DND-41 (cell line): ENCODE data around the gene PTPRR.

Experiments
- ATAC-seq: fragments of 200-7000 bp; cut with Tn5 transposase; 3 replicates; pipeline ENCODE4 v1.9.1; 2021; ENCODE audit warnings: low read depth; ENCODE audit not compliant: insufficient read depth
- DNase-seq: peaks from one replicate; pipeline ENCODE4 v3.0.0-alpha.2; 2020
- H2AFZ ChIP-seq: 2 replicates; pipeline ENCODE4 v1.6.0; 2012; ENCODE audit warnings: low read depth, low read length
- H3K27ac ChIP-seq: 2 replicates; pipeline ENCODE4 v1.5.1; 2012; ENCODE audit warnings: low read length, inconsistent platforms
- H3K27me3 ChIP-seq: fragments of 200-600 bp; sonication (generic); 2 replicates; pipeline ENCODE4 v1.6.0; 2012; ENCODE audit warnings: low read length, mild to moderate bottlenecking, inconsistent platforms; ENCODE audit not compliant: insufficient read depth, poor library complexity
- H3K36me3 ChIP-seq: 2 replicates; pipeline ENCODE4 v1.5.1; 2012; ENCODE audit warnings: low read length, inconsistent platforms; ENCODE audit not compliant: insufficient read depth
- H3K4me1 ChIP-seq: 2 replicates; pipeline ENCODE4 v1.5.1; 2012; ENCODE audit warnings: mild to moderate bottlenecking, low read length; ENCODE audit not compliant: insufficient read depth
- H3K4me2 ChIP-seq: 2 replicates; pipeline ENCODE4 v1.6.0; 2012; ENCODE audit warnings: mild to moderate bottlenecking, moderate library complexity, low read length, inconsistent platforms; ENCODE audit not compliant: insufficient read depth
- H3K4me3 ChIP-seq, 2 experiments: fragments of 200-600 bp in 1 of 2; shearing (Covaris generic) in 1 of 2; 2 replicates each; pipeline ENCODE4 v1.5.1; 2012 to 2016; ENCODE audit warnings: inconsistent platforms in 2 of 2, low read length in 2 of 2, mild to moderate bottlenecking in 2 of 2, low read depth in 1 of 2, moderate library complexity in 1 of 2
- H3K79me2 ChIP-seq: 2 replicates; pipeline ENCODE4 v1.6.0; 2012; ENCODE audit warnings: low read length, inconsistent platforms; ENCODE audit not compliant: insufficient read depth
- H3K9ac ChIP-seq: 2 replicates; pipeline ENCODE4 v1.6.0; 2012; ENCODE audit warnings: low read depth, mild to moderate bottlenecking, inconsistent platforms, low read length, moderate library complexity
- H3K9me3 ChIP-seq: 2 replicates; pipeline ENCODE4 v1.5.1; 2012; ENCODE audit warnings: low read length, moderate library complexity, mild to moderate bottlenecking, inconsistent platforms; ENCODE audit not compliant: insufficient read depth, severe bottlenecking
- H4K20me1 ChIP-seq: 2 replicates; pipeline ENCODE4 v1.6.0; 2012; ENCODE audit warnings: low read length; ENCODE audit not compliant: insufficient read depth
- CTCF ChIP-seq: IDR thresholded peaks from 2 replicates; pipeline ENCODE4 v1.5.1; 2012; ENCODE audit warnings: borderline replicate concordance, low read length, moderate library complexity, mild to moderate bottlenecking; ENCODE audit not compliant: poor library complexity, severe bottlenecking; ENCODE audit errors: extremely low read depth
- EZH2 ChIP-seq: IDR thresholded peaks from 3 replicates; pipeline ENCODE4 v1.6.1; 2012; ENCODE audit warnings: borderline replicate concordance, low read depth, mild to moderate bottlenecking, moderate library complexity, low read length, inconsistent platforms; ENCODE audit not compliant: severe bottlenecking

Gene PTPRR

GRCh38 chr12:70759161-70759918 is 161.2 kb downstream of the PTPRR start:
- Histone ChIP-seq H3K36me3 (no peaks in the 10 kb centered on the region), H3K4me2 (no peak overlapping the region), H3K9me3 (no peaks in the 10 kb centered on the region), H3K4me3 (no peak overlapping the region), H3K9ac (no peak overlapping the region), H3K4me1 (no peaks in the 10 kb centered on the region), H4K20me1 (no peaks in the 10 kb centered on the region), H3K27me3 (no peaks in the 10 kb centered on the region), H3K27ac (no peak overlapping the region), H3K79me2 (no peaks in the 10 kb centered on the region), H2AFZ (no peak overlapping the region)
- ATAC-seq: no peak
- no peak for DNase-seq
- TF ChIP-seq EZH2 (no peak), CTCF (no peak)

- H3K27ac ChIP-seq: no peak overlapping the region
- no peak for ATAC-seq
Observed at GRCh38 chr12:70758494-70758845, 162.1 kb downstream of the PTPRR start.

DNA sequence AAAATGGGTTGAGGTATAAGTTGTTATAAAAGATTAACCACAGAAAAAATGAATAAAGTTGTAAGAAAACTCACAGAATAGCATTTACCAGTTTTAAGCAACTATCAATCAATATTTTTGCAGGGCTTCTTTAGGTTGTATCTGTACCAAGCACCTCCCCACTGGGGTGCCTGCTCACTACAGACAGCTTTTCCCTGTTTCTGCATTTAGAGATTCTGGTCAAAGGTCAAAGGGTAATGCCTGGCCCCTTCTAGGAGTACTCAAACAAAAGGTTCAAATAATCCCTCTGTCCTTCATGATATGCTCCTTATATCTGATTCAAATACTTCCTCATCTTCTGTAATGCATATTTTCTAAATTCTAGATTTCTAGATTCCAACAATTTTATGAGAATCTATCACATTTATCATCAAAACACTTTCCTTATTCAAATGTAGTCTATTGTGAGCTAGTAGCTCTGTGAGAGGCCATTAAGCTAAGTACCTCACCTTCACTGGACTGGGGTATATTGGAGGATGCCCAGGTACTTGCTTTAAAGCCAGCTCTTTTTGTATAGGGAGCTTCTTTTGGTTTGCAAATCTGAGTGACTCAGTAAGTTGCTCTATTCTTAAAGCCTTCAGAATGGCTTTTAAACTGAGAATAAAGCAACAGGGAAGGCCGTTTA is 162.6 kb downstream of the PTPRR start:
- Histone ChIP-seq H3K9ac (no peak overlapping the region), H3K36me3 (no peaks in the 10 kb centered on the region), H3K9me3 (no peaks in the 10 kb centered on the region), H3K27me3 (no peaks in the 10 kb centered on the region), H3K4me1 (no peaks in the 10 kb centered on the region), H4K20me1 (no peaks in the 10 kb centered on the region), H3K27ac (no peak overlapping the region), H3K79me2 (no peaks in the 10 kb centered on the region), H2AFZ (no peak overlapping the region), H3K4me3 (no peak overlapping the region), H3K4me2 (no peak overlapping the region)
- ATAC-seq (no peak), DNase-seq (no peak)
- TF ChIP-seq EZH2: no peak
- TF ChIP-seq CTCF: no peak

More at GRCh38 chr12:70758494-70758845, 162.1 kb downstream of the PTPRR start:
- H3K4me3 ChIP-seq: no peak overlapping the region
- no peaks in the 10 kb centered on the region for H4K20me1 ChIP-seq
- no peak overlapping the region for H2AFZ ChIP-seq
- H3K36me3 ChIP-seq: no peaks in the 10 kb centered on the region
- H3K9ac ChIP-seq: no peak overlapping the region
- no peak overlapping the region for H3K4me2 ChIP-seq
- no peaks in the 10 kb centered on the region for H3K9me3 ChIP-seq
- no peak for DNase-seq
- H3K4me1 ChIP-seq: no peaks in the 10 kb centered on the region
- H3K27me3 ChIP-seq: no peaks in the 10 kb centered on the region
- no peak for TF ChIP-seq EZH2
- TF ChIP-seq CTCF: no peak
- H3K79me2 ChIP-seq: no peaks in the 10 kb centered on the region
